ENCODE data around the gene APLP2.
"Not testable (repeated sequence)": the region's sequence is repeated elsewhere in the genome, so short reads cannot be mapped to it uniquely, and the experiment has no call there.

DNA sequence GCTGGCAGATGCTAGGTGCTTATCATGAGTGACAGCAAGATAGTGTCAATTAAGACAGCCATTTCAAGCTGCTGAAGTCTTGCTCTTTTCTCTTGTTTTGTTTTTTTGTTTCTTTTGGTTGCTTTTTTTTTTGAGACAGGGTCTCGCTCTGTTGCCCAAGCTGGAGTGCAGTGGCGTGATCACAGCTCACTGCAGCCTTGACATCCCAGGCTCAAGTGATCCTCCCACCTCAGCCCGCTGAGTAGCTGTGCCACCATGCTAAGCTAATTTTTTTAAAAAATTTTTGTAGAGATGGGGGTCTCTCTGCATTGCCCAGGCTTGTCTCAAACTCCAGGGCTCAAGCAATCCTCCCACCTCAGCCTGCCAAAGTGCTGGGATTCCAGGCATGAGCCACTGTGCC lies 102.3 kb downstream of the APLP2 start:
- TF ChIP-seq POLR2A (IDR thresholded peaks at IDR 0.05; ENCODE audit: low read depth, low read length); RFX5 (IDR thresholded peaks at IDR 0.05; ENCODE audit: low read depth, low read length); FOS (IDR thresholded peaks at IDR 0.05; ENCODE audit: low read depth, low read length); CEBPB (IDR thresholded peaks at IDR 0.05; ENCODE audit: low read depth, low read length); MAFK (IDR thresholded peaks at IDR 0.05; ENCODE audit: low read depth, low read length); RAD21 (IDR thresholded peaks at IDR 0.05; ENCODE audit: low read length); MAZ (IDR thresholded peaks at IDR 0.05; ENCODE audit: borderline replicate concordance, low read depth, low read length): not testable (repeated sequence)
- TF ChIP-seq, protein P1, sequence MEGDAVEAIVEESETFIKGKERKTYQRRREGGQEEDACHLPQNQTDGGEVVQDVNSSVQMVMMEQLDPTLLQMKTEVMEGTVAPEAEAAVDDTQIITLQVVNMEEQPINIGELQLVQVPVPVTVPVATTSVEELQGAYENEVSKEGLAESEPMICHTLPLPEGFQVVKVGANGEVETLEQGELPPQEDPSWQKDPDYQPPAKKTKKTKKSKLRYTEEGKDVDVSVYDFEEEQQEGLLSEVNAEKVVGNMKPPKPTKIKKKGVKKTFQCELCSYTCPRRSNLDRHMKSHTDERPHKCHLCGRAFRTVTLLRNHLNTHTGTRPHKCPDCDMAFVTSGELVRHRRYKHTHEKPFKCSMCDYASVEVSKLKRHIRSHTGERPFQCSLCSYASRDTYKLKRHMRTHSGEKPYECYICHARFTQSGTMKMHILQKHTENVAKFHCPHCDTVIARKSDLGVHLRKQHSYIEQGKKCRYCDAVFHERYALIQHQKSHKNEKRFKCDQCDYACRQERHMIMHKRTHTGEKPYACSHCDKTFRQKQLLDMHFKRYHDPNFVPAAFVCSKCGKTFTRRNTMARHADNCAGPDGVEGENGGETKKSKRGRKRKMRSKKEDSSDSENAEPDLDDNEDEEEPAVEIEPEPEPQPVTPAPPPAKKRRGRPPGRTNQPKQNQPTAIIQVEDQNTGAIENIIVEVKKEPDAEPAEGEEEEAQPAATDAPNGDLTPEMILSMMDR (conservative IDR thresholded peaks at IDR 0.05; ENCODE audit: low read depth, low read length) = not testable (repeated sequence)
- TF ChIP-seq, protein P2, sequence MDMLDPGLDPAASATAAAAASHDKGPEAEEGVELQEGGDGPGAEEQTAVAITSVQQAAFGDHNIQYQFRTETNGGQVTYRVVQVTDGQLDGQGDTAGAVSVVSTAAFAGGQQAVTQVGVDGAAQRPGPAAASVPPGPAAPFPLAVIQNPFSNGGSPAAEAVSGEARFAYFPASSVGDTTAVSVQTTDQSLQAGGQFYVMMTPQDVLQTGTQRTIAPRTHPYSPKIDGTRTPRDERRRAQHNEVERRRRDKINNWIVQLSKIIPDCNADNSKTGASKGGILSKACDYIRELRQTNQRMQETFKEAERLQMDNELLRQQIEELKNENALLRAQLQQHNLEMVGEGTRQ (IDR thresholded peaks at IDR 0.05; ENCODE audit: low read depth, low read length) = not testable (repeated sequence)
